ENCODE data around the gene ZFHX3. TPM values are rescaled to one million over a fixed set of nuclear protein-coding genes. Genes with fewer than 3 reads are reported as not detected.

The ZFHX3 gene
- total and polyA plus RNA-seq, 2 of the 8 experiments (the other 6 are each of a cell fraction or from before 2014, with no cell fraction given): 0.08 to 0.99 TPM

DNA sequence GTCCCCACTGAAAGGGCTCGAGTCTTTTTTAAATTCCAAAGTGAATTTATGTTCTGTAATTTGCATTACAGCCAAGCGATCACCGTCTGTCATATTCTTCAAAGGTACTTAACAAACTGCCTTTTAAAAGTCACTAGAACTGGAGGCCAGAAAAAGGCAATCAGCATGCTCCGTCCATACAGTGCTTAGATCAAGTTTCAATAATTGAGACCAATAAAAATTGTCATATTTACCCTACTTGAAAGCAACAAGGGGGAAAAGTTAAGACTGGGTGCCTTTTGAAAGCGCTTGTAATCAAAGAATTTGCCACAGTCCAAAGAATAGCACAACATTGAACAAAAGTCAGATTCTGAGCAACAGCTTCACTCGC is 9.0 kb upstream of the ZFHX3 start:
- Histone ChIP-seq H3K9ac (replicated peaks in 1 of 4; ENCODE audit: extremely low read depth in 1 of 4, low read depth in 3 of 4, low read length in 3 of 4) (no peak overlapping the region), H3K27me3 (replicated peaks in 1 of 4; ENCODE audit: control insufficient read depth in 3 of 4, extremely low read depth in 1 of 4, insufficient read depth in 3 of 4, low read length in 3 of 4) (peaks cover 24 to 85% (median 64%) of the 10 kb centered on the region in 4 experiments), H2BK5ac (ENCODE audit: low read depth, low read length) (no peak overlapping the region), H3K9me3 (ENCODE audit: insufficient read depth in 2 of 2, low read depth in 1 of 2, low read length in 1 of 2) (no peaks in the 10 kb centered on the region), H3K4me3 (ENCODE audit: extremely low read depth in 1 of 4, insufficient read depth in 2 of 4, low read depth in 3 of 4, low read length in 4 of 4) (peak overlapping the region; percentile 31 to 58 (median 40); a peak in 6 of 8 replicates), H3K79me1 (ENCODE audit: low read depth, low read length) (no peaks in the 10 kb centered on the region), H4K5ac (ENCODE audit: insufficient read length, low read depth, low read length) (no peak overlapping the region), H3K4me1 (replicated peaks in 1 of 4; ENCODE audit: control insufficient read depth in 3 of 4, insufficient read depth in 4 of 4, low read length in 3 of 4) (peaks cover 20 to 40% (median 24%) of the 10 kb centered on the region in 4 experiments), H3K56ac (replicated peaks; ENCODE audit: insufficient read length, low read depth, low read length) (no peak overlapping the region), H4K91ac (replicated peaks; ENCODE audit: insufficient read length, low read length) (no peak overlapping the region), H2BK12ac (ENCODE audit: low read depth, low read length) (no peak overlapping the region), H2BK15ac (ENCODE audit: low read length) (no peak overlapping the region), H3K4ac (replicated peaks; ENCODE audit: insufficient read length, low read depth, low read length) (no peak overlapping the region), H3K4me2 (ENCODE audit: insufficient read depth in 1 of 2, low read depth in 2 of 2, low read length in 2 of 2) (peak overlapping the region; percentile 48 to 88), H4K20me1 (replicated peaks in 1 of 2; ENCODE audit: control insufficient read depth in 1 of 2, insufficient read depth in 2 of 2, low read length in 2 of 2) (peaks cover 3 to 14% of the 10 kb centered on the region in 2 experiments), H2BK120ac (replicated peaks; ENCODE audit: low read depth, low read length) (no peak overlapping the region), H3K27ac (ENCODE audit: low read depth, low read length) (no peak overlapping the region), H3K36me3 (ENCODE audit: control insufficient read depth in 2 of 4, insufficient read depth in 4 of 4, low read length in 3 of 4) (no peaks in the 10 kb centered on the region), H3K14ac (ENCODE audit: insufficient read length) (no peak overlapping the region), H3K79me2 (ENCODE audit: control insufficient read depth in 1 of 2, insufficient read depth in 2 of 2, low read length in 2 of 2) (no peaks in the 10 kb centered on the region), H2AFZ (ENCODE audit: low read length) (no peak overlapping the region), H2BK20ac (ENCODE audit: low read length) (no peak overlapping the region), H3K23ac (ENCODE audit: insufficient read length) (no peak overlapping the region), H4K8ac (ENCODE audit: extremely low read depth, insufficient read depth, low read length) (no peak overlapping the region), H3K18ac (ENCODE audit: extremely low read depth, low read length) (no peak overlapping the region), H3K23me2 (ENCODE audit: low read depth, low read length) (peaks cover 9% of the 10 kb centered on the region; the same call in 1 of the 2 replicates), H2AK5ac (ENCODE audit: low read depth, low read length) (no peak overlapping the region)
- no peak for DNase-seq (ENCODE audit: low read depth in 1 of 2, low spot score in 2 of 2)
- 2% methylated on average over 6 of the region's 6 CpGs; no CpG with 5 or more reads in 1 of the 2 experiments for WGBS, 2 experiments (ENCODE audit: extremely low coverage in 1 of 2, insufficient coverage in 1 of 2, insufficient read length in 1 of 2, insufficient replicate concordance in 2 of 2, low coverage in 1 of 2, low lambda C conversion rate in 2 of 2, missing lambda C conversion rate in 1 of 2)
- no peak for FAIRE-seq
- ChIA-PET CTCF (ENCODE audit: partially characterized antibody) (interaction anchor here (0.6 to 1.7 kb wide), 5 partner anchors 12 to 937 kb away, joined by 3 to 5 read pairs (median 3); no protein-coding TSS in a partner anchor), POLR2A (ENCODE audit: partially characterized antibody) (no interaction called here)
- TF ChIP-seq EZH2 (IDR thresholded peaks at IDR 0.05; ENCODE audit: low read depth, low read length, severe bottlenecking): peak; percentile 37
- no peak for TF ChIP-seq NRF1 (IDR thresholded peaks at IDR 0.05; ENCODE audit: low read depth, low read length)
- TF ChIP-seq RBBP5 (IDR thresholded peaks at IDR 0.05; ENCODE audit: borderline replicate concordance, low read depth, low read length): no peak
- TF ChIP-seq ASH2L (IDR thresholded peaks at IDR 0.05; ENCODE audit: low read length): no peak
- TF ChIP-seq BRCA1 (IDR thresholded peaks at IDR 0.05; ENCODE audit: low read depth, low read length): no peak
- no peak for TF ChIP-seq SP1 (IDR thresholded peaks at IDR 0.05; ENCODE audit: low read depth, low read length)
- no peak for TF ChIP-seq TEAD4 (IDR thresholded peaks at IDR 0.05; ENCODE audit: low read depth, low read length)
